ENCODE results near the gene AMFR. TPM values are rescaled to one million over a fixed set of nuclear protein-coding genes. Genes with fewer than 3 reads are reported as not detected.
A peak's percentile ranks its signal among the peaks of the same experiment; 100 is the strongest.

Gene AMFR
- total and polyA plus RNA-seq, 2 of the 13 experiments (the other 11 are each of a cell fraction or from before 2014, with no cell fraction given): 52.9 to 108 TPM

DNA sequence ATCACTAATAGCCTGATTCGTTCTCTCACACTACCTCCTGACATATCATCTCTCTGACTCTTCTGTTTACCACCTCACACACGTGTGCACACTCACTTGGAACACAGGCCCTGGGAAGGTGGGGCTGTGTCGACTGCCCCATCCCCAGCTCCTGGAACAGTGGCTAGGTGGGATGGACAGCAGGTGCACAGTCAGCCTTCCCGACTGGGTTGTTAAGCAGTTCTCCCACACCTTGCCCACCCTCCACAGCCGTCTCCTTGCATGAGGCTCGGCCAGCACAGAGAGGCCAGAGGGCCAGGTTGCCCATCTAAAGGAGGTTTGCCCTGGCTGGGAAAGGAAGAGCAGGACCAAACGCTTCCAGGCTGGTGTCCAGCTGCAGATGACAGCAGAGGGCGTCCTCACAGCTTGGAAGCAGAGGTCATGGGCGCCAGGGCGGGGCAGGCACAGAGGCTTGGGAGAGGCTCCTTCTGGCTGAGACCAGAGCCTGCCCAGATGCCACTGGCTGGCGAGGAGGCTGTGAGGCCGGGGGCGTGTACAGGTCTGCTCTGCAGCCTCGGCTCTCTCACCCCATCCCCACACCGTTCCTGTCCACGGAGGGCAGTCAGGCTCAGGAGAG lies 92.8 kb downstream of the AMFR start (continued):
- TF ChIP-seq AHDC1 (CRISPR knock-in tag; IDR thresholded peaks at IDR 0.05; ENCODE audit: borderline replicate concordance) (no peak), CEBPB (IDR thresholded peaks at IDR 0.05; ENCODE audit: borderline replicate concordance, low read depth, low read length) (no peak), NFKB2 (CRISPR knock-in tag; IDR thresholded peaks at IDR 0.05; ENCODE audit: borderline replicate concordance) (peak; percentile 55; the same call in 1 of the 2 replicates), RBM22 (optimal IDR thresholded peaks at IDR 0.05; ENCODE audit: low read length) (no peak), DMAP1 (CRISPR knock-in tag; IDR thresholded peaks at IDR 0.05) (no peak), ZNF740 (CRISPR knock-in tag; IDR thresholded peaks at IDR 0.05) (no peak), ZNF761 (CRISPR knock-in tag; conservative IDR thresholded peaks at IDR 0.05) (no peak), RBFOX2 (IDR thresholded peaks at IDR 0.05; ENCODE audit: low read depth, low read length) (no peak), HOXA7 (CRISPR knock-in tag; IDR thresholded peaks at IDR 0.05) (no peak), ZFP36L1 (CRISPR knock-in tag; IDR thresholded peaks at IDR 0.05) (no peak), TEF (CRISPR knock-in tag; IDR thresholded peaks at IDR 0.05) (no peak), FOXA3 (CRISPR knock-in tag; IDR thresholded peaks at IDR 0.05) (peak; percentile 40; the same call in 1 of the 2 replicates), HDAC2 (CRISPR knock-in tag; IDR thresholded peaks at IDR 0.05) (no peak)
- TF ChIP-seq, protein P1, sequence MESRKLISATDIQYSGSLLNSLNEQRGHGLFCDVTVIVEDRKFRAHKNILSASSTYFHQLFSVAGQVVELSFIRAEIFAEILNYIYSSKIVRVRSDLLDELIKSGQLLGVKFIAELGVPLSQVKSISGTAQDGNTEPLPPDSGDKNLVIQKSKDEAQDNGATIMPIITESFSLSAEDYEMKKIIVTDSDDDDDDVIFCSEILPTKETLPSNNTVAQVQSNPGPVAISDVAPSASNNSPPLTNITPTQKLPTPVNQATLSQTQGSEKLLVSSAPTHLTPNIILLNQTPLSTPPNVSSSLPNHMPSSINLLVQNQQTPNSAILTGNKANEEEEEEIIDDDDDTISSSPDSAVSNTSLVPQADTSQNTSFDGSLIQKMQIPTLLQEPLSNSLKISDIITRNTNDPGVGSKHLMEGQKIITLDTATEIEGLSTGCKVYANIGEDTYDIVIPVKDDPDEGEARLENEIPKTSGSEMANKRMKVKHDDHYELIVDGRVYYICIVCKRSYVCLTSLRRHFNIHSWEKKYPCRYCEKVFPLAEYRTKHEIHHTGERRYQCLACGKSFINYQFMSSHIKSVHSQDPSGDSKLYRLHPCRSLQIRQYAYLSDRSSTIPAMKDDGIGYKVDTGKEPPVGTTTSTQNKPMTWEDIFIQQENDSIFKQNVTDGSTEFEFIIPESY (CRISPR knock-in tag; IDR thresholded peaks at IDR 0.05): no peak
